SK-N-SH treated with all-trans-retinoic acid at 6 μM for 48 hours (cell line): ENCODE measurements around the gene MRM3.
"Not testable (repeated sequence)": the region's sequence is repeated elsewhere in the genome, so short reads cannot be mapped to it uniquely, and the experiment has no call there.

ENCODE experiments used
- ZFP30 ChIP-seq: fragments of 450-650 bp; formaldehyde crosslinking; IDR thresholded peaks from 2 replicates; pipeline ENCODE4 v1.5.0; 2022; ENCODE audit warnings: mild to moderate bottlenecking, moderate library complexity
- TF ChIP-seq, protein P1 (sequence below): fragments of 250-450 bp; sonication (Bioruptor Pico); IDR thresholded peaks from 2 replicates; pipeline ENCODE4 v1.8.0; 2020; ENCODE audit warnings: mild to moderate bottlenecking, moderate library complexity, borderline replicate concordance

DNA sequence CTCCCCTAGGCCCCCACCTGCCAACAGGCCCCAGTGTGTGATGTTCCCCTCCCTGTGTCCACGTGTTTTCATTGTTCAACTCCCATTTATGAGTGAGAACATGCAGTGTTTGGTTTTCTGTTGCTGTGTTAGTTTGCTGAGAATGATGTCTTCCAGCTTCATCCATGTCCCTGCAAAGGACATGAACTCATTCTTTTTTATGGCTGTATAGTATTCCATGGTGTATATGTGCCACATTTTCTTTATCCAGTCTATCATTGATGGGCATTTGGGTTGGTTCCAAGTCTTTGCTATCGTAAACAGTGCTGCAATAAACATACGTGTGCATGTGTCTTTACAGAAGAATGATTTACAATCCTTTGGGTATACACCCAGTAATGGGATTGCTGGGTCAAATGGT is 47.5 kb downstream of the MRM3 start:
- TF ChIP-seq, protein P1, sequence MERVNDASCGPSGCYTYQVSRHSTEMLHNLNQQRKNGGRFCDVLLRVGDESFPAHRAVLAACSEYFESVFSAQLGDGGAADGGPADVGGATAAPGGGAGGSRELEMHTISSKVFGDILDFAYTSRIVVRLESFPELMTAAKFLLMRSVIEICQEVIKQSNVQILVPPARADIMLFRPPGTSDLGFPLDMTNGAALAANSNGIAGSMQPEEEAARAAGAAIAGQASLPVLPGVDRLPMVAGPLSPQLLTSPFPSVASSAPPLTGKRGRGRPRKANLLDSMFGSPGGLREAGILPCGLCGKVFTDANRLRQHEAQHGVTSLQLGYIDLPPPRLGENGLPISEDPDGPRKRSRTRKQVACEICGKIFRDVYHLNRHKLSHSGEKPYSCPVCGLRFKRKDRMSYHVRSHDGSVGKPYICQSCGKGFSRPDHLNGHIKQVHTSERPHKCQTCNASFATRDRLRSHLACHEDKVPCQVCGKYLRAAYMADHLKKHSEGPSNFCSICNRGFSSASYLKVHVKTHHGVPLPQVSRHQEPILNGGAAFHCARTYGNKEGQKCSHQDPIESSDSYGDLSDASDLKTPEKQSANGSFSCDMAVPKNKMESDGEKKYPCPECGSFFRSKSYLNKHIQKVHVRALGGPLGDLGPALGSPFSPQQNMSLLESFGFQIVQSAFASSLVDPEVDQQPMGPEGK (CRISPR knock-in tag): not testable (repeated sequence)
- TF ChIP-seq ZFP30 (CRISPR knock-in tag): not testable (repeated sequence)
